ENCODE data around the gene AGPS.

AGPS gene

GRCh38 chr2:177585234-177585863, 192.8 kb downstream of the AGPS start:
- H3K79me2 ChIP-seq (ENCODE audit: control insufficient read depth, insufficient read depth, low read length, unreplicated experiment), result no peaks in the 10 kb centered on the region
- no peak overlapping the region for H3K27ac ChIP-seq (ENCODE audit: low read depth, low read length)
- H3K27me3 ChIP-seq (ENCODE audit: insufficient read depth, low read length), result peaks cover 3% of the 10 kb centered on the region
- no peak overlapping the region for H2AFZ ChIP-seq (ENCODE audit: low read length, unreplicated experiment)
- H3K4me3 ChIP-seq (ENCODE audit: low read depth, low read length), result no peak overlapping the region
- no peaks in the 10 kb centered on the region for H3K36me3 ChIP-seq (ENCODE audit: insufficient read depth, low read length)
- H3K4me1 ChIP-seq (ENCODE audit: control insufficient read depth, insufficient read depth, low read length, unreplicated experiment), result no peaks in the 10 kb centered on the region

GRCh38 chr2:177586154-177586553, 193.6 kb downstream of the AGPS start:
- Histone ChIP-seq H3K79me2 (ENCODE audit: control insufficient read depth, insufficient read depth, low read length, unreplicated experiment) (no peaks in the 10 kb centered on the region), H3K4me3 (ENCODE audit: low read depth, low read length) (no peak overlapping the region), H2AFZ (ENCODE audit: low read length, unreplicated experiment) (no peak overlapping the region), H3K4me1 (ENCODE audit: control insufficient read depth, insufficient read depth, low read length, unreplicated experiment) (no peaks in the 10 kb centered on the region), H3K27ac (ENCODE audit: low read depth, low read length) (no peak overlapping the region), H3K27me3 (ENCODE audit: insufficient read depth, low read length) (peaks cover 3% of the 10 kb centered on the region), H3K36me3 (ENCODE audit: insufficient read depth, low read length) (no peaks in the 10 kb centered on the region)

- Histone ChIP-seq H2AFZ (ENCODE audit: low read length, unreplicated experiment) (no peak overlapping the region), H3K4me1 (ENCODE audit: control insufficient read depth, insufficient read depth, low read length, unreplicated experiment) (no peaks in the 10 kb centered on the region), H3K4me3 (ENCODE audit: low read depth, low read length) (no peak overlapping the region), H3K36me3 (ENCODE audit: insufficient read depth, low read length) (no peaks in the 10 kb centered on the region), H3K79me2 (ENCODE audit: control insufficient read depth, insufficient read depth, low read length, unreplicated experiment) (no peaks in the 10 kb centered on the region), H3K27ac (ENCODE audit: low read depth, low read length) (no peak overlapping the region), H3K27me3 (ENCODE audit: insufficient read depth, low read length) (peaks cover under 1% of the 10 kb centered on the region; the same call in 1 of the 2 replicates)
Observed at GRCh38 chr2:177587371-177587770, 194.8 kb downstream of the AGPS start.

- Histone ChIP-seq H3K27ac (ENCODE audit: low read depth, low read length) (no peak overlapping the region), H3K4me1 (ENCODE audit: control insufficient read depth, insufficient read depth, low read length, unreplicated experiment) (no peaks in the 10 kb centered on the region), H3K36me3 (ENCODE audit: insufficient read depth, low read length) (no peaks in the 10 kb centered on the region), H2AFZ (ENCODE audit: low read length, unreplicated experiment) (no peak overlapping the region), H3K27me3 (ENCODE audit: insufficient read depth, low read length) (peaks cover 5% of the 10 kb centered on the region; the same call in 1 of the 2 replicates), H3K4me3 (ENCODE audit: low read depth, low read length) (no peak overlapping the region), H3K79me2 (ENCODE audit: control insufficient read depth, insufficient read depth, low read length, unreplicated experiment) (no peaks in the 10 kb centered on the region)
Observed at GRCh38 chr2:177588671-177589070, 196.1 kb downstream of the AGPS start.

GRCh38 chr2:177589186-177589585, 196.6 kb downstream of the AGPS start:
- Histone ChIP-seq H3K36me3 (ENCODE audit: insufficient read depth, low read length) (no peaks in the 10 kb centered on the region), H2AFZ (ENCODE audit: low read length, unreplicated experiment) (no peak overlapping the region), H3K4me3 (ENCODE audit: low read depth, low read length) (no peak overlapping the region), H3K27me3 (ENCODE audit: insufficient read depth, low read length) (peaks cover 5% of the 10 kb centered on the region; the same call in 1 of the 2 replicates), H3K27ac (ENCODE audit: low read depth, low read length) (no peak overlapping the region), H3K79me2 (ENCODE audit: control insufficient read depth, insufficient read depth, low read length, unreplicated experiment) (no peaks in the 10 kb centered on the region), H3K4me1 (ENCODE audit: control insufficient read depth, insufficient read depth, low read length, unreplicated experiment) (no peaks in the 10 kb centered on the region)

- no peak overlapping the region for H3K27ac ChIP-seq (ENCODE audit: low read depth, low read length)
- no peaks in the 10 kb centered on the region for H3K79me2 ChIP-seq (ENCODE audit: control insufficient read depth, insufficient read depth, low read length, unreplicated experiment)
- H3K36me3 ChIP-seq (ENCODE audit: insufficient read depth, low read length), result no peaks in the 10 kb centered on the region
- no peak overlapping the region for H2AFZ ChIP-seq (ENCODE audit: low read length, unreplicated experiment)
- no peak overlapping the region for H3K4me3 ChIP-seq (ENCODE audit: low read depth, low read length)
- peaks cover 18% of the 10 kb centered on the region for H3K27me3 ChIP-seq (ENCODE audit: insufficient read depth, low read length)
- H3K4me1 ChIP-seq (ENCODE audit: control insufficient read depth, insufficient read depth, low read length, unreplicated experiment), result no peaks in the 10 kb centered on the region
Observed at GRCh38 chr2:177592397-177592796, 199.8 kb downstream of the AGPS start.

- Histone ChIP-seq H3K79me2 (ENCODE audit: control insufficient read depth, insufficient read depth, low read length, unreplicated experiment) (no peaks in the 10 kb centered on the region), H3K27ac (ENCODE audit: low read depth, low read length) (no peak overlapping the region), H3K36me3 (ENCODE audit: insufficient read depth, low read length) (no peaks in the 10 kb centered on the region), H3K4me3 (ENCODE audit: low read depth, low read length) (no peak overlapping the region), H3K4me1 (ENCODE audit: control insufficient read depth, insufficient read depth, low read length, unreplicated experiment) (no peaks in the 10 kb centered on the region), H3K27me3 (ENCODE audit: insufficient read depth, low read length) (peaks cover 18% of the 10 kb centered on the region), H2AFZ (ENCODE audit: low read length, unreplicated experiment) (no peak overlapping the region)
Observed at GRCh38 chr2:177592945-177593344, 200.4 kb downstream of the AGPS start.

- Histone ChIP-seq H2AFZ (ENCODE audit: low read length, unreplicated experiment) (no peak overlapping the region), H3K27me3 (ENCODE audit: insufficient read depth, low read length) (peaks cover 18% of the 10 kb centered on the region), H3K36me3 (ENCODE audit: insufficient read depth, low read length) (no peaks in the 10 kb centered on the region), H3K27ac (ENCODE audit: low read depth, low read length) (no peak overlapping the region), H3K4me3 (ENCODE audit: low read depth, low read length) (no peak overlapping the region), H3K4me1 (ENCODE audit: control insufficient read depth, insufficient read depth, low read length, unreplicated experiment) (no peaks in the 10 kb centered on the region), H3K79me2 (ENCODE audit: control insufficient read depth, insufficient read depth, low read length, unreplicated experiment) (no peaks in the 10 kb centered on the region)
Observed at GRCh38 chr2:177593402-177593801, 200.8 kb downstream of the AGPS start.

All from ACC112 (cell line).